ENCODE results near the gene HAUS8.
"Not testable (repeated sequence)": the region's sequence is repeated elsewhere in the genome, so short reads cannot be mapped to it uniquely, and the experiment has no call there.

The HAUS8 gene

DNA sequence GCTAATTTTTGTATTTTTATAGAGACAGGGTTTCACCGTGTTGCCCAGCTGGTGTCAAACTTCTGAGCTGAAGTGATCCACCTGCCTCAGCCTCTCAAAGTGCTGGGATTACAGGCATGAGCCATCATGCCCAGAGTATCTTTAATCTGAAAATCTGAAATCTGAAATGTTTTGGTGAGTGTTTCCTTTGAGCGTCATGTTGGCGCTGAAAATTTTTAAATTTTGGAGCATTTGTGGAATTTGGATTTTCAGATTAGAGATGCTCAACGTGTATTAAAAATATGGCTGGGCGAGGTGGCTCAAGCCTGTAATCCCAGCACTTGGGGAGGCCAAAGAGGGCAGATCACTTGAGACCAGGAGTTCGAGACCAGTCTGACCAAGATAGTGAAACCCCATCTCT is 43.5 kb downstream of the HAUS8 start:
- DNase-seq = no peak

DNA sequence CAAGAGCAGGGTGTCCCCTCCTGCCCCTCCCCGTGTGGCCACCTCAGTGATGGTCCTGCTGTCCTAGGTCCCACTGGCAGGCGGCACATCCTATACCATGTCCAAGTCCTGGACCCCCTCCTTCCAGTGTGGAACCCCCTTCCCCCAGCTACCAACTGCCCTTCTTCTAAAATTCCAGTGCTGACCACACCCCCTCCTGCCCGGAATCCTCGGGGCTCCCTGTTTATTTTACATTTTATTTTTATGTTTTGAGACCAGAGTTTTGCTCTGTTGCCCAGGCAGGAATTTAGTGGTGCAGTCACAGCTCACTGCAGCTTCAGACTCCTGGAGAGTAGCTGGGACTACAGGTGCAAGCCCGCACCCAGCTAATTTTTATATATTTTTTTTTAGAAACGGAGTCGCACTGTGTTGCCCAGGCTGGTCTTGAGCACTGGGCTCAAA is 47.7 kb downstream of the HAUS8 start:
- DNase-seq = no peak

DNA sequence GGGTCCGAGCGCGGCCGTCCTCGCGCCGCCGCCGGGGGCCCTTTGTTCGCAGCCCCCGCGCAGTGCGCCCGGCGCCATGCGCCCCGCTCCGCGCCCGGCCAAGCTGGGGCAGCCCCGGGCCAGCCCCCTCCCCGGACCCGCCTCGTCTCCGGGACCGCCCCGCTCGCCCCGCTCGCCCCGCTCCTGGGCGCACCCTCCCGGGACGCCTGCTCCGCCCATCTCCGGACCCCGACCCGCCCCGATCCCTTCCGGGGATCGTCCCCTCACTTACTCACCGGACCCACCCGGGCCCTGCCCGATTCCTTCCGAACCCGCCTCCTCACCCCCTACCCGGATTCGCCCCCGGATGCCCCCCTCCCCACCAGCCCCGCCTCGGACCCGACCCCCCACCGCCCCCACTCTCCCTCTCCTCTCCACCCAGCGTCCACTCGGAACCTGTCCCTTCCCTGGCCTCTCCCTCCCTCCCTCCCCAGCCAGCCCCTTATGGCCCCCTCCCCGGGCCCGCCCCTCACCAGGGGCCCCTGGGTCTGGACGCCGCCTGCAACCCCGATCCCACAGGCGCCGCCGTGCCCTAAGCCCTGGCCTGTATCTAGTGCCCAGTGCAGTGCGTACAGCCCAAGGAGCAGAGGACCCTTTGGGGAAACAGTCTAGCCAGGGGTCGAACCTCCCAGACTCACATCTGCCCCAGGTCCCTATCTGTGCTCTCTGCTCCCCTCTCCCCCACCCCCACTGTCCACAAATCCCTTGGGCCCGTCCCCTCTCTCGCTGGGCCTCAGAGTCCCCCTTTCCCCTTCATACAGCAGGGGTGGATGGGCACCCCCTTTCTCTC is 48.3 kb downstream of the HAUS8 start, which contains the start of gene CPAMD8:
TSS of gene CPAMD8 (minus strand) at position 105 of the 829 bp plus-strand sequence. CDS start 168 bp downstream, outside the sequence.
- DNase-seq = no peak

DNA sequence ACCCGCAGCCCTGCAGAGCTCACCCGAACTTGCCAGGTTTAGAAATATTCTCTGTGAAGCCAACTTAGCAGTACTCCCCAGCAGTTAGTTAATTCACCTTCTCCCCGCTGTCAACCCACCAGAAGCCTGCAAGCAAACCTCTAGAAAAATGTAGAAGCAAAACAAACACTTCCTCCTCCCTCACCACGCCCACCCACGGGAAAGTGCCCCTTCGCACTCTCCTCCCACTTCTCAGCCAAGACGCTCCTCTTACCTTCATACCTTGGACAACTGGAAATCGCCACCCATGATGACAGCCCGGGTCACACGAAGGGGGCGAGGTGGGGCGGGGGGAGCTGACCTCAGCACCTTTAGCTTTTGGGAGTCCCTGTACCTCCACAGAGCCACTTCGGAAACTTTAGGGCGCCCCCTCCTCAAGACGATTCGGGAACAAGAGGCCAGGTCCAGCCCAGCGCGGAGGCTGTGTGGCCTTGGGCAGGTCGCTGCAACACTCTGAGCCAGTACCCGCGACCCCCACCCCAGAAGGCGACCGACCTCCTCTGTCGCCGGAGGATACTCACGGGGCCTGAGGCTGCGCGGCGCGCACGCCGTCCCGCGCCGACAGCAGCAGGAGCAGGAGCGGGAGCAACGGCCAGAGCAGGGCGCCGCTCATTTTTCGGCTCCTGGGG is 49.1 kb downstream of the HAUS8 start:
- DNase-seq = no peak

DNA sequence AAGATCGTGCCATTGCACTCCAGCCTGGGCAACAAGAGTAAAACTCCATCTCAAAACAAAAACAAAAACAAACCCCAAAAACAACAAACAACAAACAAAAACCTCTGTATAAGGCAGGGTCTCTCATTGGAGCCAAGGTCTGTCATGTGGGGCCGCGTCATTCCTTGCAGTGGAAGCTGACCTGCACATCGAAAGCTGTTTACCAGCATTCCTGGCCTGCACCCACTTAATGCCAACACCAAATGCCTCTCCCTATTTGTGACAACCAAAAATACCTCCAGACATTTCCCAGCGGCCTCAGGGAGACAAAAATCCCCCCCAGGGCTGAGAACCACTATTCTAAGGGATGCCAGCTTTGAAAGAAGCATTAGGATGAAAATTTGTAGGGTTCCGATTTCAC is 49.9 kb downstream of the HAUS8 start:
- DNase-seq = no peak

DNA sequence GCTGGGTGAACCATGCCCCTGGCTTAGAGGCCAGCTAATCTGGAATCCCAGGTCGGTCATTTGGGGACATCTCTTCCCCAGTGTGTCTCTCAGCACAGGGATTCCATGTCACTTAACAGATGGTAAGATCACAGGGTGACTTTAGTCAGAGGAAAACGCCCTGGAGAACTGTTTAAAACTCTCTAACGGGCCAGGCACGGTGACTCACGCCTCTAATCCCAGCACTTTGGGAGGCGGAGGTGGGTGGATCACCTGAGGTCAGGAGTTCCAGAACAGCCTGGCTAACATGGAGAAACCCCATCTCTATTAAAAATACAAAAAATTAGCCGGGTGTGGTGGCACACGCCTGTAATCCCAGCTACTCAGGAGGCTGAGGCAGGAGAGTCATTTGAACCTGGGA is 50.3 kb downstream of the HAUS8 start:
- not testable (repeated sequence) for DNase-seq

DNA sequence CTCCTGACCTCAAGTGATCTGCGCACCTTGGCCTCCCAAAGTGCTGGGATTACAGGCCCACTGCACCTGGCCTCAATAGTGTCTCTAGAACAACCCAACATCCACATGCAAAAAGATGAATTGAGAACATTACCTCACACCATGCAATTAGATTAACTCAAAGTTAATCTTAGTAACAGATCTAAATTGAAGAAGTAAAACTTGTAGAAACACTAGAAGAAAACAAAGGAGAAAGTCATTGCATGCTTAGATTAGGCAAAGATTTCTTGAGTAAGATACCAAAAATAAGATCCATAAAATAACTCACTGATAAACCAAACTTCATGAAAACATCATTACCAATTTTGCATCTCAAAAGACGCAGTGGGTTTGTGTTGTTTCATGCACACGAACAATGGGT is 51.4 kb downstream of the HAUS8 start:
- DNase-seq = no peak

DNA sequence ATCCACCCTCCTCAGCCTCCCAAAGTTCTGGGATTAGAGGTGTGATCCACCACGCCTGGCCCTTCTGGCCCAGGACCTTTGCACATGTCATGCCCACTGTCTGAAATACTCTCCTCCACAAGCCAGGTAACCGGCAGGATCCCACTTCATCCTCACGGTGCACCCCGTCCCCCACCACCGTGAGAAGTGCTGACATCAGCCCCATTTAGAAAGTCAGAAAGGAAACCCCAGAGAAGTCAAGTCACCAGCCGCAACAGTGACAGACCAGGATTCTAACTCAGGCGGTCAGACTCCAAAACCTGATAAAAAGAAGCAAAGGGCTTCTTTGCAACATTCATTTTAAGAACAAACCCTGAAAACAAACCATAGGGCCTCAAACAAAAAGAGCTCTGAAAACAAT is 52.5 kb downstream of the HAUS8 start:
- no peak for DNase-seq

DNA sequence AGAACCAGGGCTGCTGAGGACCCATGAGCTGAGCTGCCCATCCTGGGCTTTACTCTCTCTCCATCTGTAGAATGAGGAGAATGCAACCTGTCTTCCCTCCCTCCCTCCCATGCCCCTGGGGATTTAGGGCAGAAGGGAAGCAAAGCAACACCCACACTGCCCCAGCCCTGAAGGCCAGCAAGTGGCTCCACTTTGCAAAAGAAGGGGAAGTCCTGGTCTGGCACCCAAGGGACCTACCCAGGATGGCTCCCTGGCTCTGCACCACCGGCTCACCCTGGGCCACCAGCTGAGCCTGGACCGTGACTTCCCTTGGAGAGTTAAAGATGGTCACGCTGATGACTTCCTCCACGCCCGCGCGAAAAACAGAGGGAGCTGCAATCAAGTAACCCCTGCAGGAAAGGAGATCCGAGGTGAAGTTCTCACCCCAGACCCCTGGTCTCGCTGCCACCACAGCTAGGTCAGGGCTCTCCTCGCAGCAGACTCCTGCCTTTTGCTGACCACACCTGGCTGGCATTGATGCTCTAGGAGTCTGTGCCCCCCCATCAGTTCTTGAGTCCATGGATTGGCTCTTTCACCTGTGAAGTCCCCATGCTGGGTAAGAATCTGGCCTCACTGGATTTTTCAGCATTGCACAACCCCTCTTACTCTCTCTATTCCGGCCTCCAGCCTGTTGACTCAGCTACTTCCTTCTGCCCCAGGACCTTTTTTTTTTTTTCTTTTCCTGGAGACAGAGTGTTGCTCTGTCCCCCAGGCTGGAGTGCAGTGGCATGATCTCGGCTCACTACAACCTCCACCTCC is 53.3 kb downstream of the HAUS8 start:
- DNase-seq = no peak

DNA sequence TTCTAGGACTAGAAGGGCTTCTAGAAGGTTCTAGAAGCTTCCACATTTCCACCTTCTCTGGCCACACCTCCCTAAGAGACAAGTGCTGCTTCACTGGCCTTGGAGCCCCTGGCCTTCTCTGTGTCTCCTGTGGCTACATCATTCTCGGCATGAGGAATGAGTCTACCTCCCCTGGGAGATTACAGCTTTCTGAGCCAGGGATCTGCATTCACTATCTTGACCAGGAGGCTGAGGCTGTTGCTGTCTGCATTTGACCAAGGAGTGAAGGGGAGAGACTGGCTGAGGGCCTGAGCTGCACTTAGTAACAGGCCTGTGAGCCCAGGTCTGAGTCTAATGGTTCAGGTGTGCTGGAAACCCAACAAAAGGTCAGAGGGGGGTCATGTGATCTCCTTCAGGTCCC is 53.9 kb downstream of the HAUS8 start:
- no peak for DNase-seq

DNA sequence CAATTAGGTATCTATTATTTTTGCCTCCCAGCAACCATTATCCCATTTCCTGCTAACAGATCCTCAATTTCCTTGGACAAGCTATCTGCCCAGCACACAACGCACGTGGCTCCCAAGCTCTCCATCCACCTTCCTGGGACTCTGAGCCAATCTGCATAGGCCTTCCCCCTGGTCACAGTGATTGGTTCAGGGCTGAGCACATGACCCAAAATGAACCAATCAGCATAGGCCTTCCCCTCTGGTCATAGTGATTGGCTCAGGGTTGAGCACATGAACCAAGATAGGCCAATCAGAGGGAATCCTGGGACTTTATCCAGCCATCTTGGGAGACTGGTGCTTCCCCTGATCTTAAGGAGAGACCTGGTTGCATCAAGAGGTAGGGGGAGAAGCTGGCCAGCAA is 54.4 kb downstream of the HAUS8 start:
- DNase-seq = no peak

DNA sequence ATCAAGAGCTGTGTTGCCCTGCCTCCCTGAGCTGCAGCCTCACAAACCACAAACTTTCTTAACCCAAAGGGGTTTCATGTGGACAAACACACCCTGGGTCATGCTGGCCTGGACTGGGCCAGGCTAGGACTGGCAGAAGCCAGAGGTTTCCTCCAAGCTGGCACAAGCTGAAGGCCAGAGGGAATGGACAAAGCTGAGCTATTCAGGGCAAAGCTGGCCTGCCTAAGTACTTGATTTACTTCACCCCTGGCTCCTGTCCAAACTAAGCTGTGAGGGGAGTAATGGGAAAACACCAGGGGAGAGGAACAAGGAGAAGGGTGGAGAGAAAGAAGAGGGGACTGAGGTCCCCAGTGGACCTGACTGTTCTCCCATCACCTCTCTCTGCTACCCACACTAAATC is 54.9 kb downstream of the HAUS8 start:
- DNase-seq = no peak

DNA sequence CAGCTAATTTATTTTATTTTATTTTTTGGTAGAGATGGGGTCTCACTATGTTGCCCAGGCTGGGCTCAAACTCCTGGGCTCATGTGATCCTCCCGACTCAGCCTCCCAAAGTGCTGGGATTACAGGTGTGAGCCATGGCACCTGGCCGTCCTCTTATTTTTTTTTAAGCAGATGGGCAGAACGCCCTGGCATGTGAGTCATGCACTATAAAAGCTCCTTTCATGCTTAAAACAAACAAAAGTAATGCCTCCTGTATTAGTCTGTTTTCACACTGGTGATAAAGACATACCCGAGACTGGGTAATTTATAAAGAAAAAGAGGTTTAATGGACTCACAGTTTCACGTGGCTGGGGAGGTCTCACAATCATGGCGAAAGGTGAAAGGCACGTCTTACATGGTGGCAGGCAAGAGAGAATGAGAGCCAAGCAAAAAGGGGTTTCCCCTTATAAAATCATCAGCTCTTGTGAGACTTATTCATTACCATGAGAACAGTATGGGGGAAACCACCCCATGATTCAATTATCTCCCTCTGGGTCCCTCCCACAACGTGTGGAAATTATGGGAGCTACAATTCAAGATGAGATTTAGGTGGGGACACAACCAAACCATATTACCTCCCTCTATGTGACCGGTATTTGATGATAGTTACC is 60.9 kb downstream of the HAUS8 start:
- not testable (repeated sequence) for DNase-seq

DNA sequence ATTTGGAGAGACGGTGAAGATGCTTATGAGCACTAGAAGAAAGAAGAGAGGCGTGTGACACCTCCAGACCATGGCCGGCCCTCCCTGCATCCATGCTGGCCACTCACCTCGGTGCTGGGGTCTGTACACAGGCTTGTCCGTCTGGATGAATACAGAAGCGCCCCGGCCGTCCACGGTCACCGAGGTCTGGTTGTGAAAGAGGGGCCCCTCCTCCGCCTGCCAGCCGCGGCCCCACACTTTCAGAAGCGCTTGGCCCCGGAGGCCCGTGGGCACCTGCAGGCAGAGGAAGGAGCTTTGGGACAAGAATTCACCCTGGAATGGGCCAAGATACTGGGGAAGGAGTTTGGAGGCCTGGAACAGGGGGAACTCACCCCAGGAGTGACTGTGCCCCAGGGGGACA is 63.8 kb downstream of the HAUS8 start:
- DNase-seq = no peak

DNA sequence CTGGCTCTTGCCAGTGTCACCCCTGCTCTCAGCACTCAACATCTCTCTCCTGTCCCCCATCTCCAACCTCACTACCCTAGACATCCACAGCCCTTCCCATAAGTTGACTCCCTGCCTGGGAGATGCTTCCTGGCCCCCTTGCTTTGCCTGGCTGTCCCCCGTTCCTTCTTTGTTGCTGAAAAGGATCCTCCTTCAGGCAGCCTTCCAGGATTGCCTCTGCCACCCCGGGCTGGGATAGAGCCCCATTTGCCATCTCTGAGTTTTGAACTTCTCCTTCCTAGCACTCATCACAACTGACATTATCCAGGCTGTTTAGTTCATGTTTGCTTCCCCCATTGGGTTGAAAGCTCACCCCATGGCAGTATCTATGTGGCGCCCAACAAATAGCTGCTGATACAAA is 68.7 kb downstream of the HAUS8 start:
- no peak for DNase-seq

DNA sequence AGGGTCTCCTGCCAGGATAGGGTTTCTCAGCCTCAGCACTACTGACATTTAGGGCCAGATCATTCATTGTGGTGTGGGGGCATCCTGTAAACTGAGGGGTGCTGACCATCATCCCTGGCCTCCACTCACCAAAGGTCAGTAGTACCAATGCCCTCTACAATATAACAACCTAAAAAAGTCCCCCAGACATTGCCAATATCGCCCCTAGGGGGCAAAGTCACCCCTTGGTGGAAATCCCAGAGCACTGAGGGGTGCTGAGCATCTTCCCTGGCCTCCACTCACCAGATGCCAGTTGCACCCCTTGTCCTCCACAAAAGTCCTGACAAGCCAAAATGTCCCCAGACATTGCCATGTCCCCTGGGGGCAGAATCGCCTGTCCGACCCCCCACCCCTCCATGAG is 70.3 kb downstream of the HAUS8 start:
- no peak for DNase-seq

DNA sequence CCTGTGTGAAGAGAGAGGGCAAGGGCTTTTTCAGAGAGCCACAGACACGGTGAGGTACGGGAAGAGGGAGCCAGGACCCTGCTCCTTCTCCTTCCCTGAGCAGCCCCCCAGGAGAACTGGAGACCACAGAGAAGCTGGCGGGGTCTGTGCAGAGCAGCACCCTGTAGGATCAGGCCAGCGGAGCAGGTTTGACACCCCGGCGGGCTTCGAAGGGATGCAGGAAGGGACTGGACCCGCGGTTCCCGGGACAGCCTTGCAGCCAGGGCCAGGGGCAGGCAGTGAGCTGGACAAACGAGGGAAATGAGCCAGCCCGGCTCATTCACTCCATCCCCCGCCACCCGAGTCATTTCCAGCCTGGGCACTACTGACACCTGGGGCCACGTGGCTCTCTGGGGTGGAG is 70.9 kb downstream of the HAUS8 start:
- DNase-seq = no peak

DNA sequence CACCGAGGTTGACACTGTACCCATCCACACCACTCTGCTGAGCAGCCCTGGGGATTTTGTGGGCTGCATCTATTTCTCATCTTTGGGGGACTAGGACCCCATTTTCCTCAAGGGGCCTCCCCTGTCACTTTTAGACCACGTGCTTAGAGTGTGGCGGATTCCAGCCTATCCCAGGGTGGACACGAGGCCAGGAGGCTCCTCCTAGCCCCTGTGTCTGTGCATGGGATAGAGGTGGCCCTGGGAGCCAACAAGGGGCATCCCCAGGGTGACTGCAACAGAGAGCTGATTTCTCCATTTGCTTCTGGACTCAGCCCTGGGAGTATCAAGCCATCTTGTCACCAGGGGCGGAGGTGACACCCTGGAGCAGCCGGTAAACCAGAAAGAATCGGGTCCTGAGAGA is 72.8 kb downstream of the HAUS8 start:
- no peak for DNase-seq

DNA sequence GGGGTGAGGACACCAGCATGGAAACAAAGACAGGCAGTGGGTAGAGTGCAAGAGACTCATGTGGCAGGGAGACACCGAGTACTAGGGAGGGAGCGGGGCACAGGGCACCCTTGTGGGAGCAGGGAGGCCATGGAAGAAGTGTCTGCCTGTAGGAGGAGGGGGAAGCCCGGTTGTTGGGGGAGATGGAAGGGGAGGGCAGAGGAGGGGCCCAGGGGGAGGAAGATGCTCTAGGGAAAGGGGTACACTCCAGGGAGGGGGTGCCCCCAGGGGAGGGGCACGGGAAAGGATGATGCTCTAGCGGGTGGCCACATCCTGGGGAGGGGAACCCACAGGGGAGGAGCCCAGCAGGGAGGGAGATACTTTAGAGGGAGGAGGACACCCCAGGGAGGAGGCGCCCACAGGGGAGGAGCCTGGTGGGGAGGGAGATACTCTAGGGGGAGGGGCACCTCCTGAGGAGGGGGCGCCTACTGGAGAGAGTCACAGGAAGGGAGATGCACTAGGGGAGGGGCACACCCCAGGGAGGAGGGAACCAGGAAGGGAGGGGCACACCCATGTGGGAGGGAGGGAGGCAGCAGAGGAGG is 73.6 kb downstream of the HAUS8 start:
- peak; percentile 6 to 9 for DNase-seq

Data from stimulated activated CD4-positive, alpha-beta T cell treated with anti-CD3 and anti-CD28 coated beads, Interleukin-2, amount 100 ng/mL, for 48 hours (primary cell).